Activated T-cell treated with anti-CD3 and anti-CD28 coated beads, Interleukin-2, amount 50 U/mL, for 48 hours (primary cell): Measurements from ENCODE around the gene KIF1A.
A peak's percentile ranks its signal among the peaks of the same experiment; 100 is the strongest.

Experiments used
- DNase-seq, 2 experiments: peaks; one replicate each; pipeline ENCODE4 v3.0.0-alpha.2; 2020

The KIF1A gene

GRCh38 chr2:240817496-240818292, 2.3 kb downstream of the KIF1A start:
- no peak for DNase-seq

DNA sequence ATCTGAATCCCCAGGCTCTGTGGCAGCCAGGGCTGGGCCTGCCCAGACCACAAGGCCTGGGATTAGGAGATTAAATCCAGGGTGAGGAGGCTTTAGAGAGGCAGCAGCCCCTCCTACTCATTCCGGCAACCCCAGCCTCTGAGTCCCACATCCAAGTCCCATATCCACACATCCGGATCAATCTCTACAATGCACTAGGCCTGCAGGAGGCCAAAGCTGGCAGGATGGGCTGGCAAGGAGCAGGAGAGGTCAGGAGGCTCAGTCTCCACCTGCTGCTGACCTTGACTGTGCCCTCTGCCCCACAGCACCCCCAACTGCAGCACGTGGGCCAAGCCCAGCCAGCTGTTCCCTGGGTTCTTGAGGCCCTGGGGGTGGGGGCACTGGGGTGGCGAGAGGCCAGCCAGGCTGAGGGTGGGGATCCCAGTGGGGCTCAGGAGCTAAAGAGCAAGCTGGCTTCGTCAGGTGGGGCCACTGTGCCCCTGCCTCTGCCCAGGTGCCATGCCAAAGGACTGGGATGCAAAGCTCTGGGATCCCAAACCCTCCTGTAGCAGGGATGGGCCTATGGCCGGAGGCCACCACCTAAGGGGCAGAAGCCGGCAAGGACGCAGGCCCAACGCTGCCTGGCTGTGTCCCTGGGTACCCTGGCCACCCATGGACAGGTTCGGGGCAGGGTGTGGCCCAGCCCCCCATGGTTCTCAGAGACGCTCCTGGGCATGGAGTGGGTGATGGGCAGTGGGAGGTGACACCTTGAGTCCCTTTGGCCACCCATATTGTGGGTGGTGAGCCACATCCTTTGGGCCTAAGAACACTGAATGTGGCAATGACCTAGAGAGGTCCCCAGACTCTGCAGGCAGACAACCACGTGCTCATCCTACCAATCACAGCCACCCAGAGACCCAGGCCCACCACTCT, 3.2 kb downstream of the KIF1A start:
- peak in 1 of 2 experiments; percentile 14 for DNase-seq

DNA sequence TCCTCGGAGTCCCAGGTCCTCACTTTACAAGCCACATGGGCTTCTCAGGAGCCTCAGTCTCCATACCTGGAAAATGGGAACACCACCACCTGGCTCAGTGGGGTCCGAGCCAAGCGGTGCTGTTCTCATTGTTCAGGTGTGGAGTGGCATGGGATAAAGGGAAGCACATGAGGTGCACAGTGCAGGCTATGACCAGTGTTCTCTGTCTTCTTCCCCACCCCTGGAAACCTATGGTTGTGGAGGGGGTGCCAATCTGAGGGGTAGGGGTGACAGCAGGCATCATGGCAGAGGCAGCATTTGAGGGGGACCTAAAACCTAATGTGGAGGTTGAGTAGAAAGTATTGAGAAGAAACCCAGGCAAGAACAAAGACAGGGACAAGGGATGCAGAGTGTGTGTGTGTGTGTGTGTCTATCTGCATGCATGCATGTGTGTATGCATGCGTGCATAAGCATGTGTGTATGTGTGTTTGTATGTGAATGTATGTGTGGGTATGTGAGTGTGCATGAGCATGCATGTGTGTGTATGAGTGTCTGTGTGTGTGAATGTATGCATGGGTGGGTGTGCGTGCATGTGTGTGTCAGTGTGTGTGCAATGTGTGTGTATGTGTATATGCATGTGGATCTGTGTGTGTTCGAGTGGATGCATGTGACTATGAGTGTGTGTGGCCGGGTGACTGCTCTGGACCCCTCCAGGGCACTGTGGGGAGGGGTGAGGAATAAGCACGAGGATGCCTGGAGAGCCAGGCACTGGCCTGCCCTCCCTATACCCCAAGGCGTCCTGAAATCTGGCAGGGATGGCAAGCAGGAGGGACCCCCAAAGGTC, 4.0 kb downstream of the KIF1A start:
- no peak for DNase-seq

DNA sequence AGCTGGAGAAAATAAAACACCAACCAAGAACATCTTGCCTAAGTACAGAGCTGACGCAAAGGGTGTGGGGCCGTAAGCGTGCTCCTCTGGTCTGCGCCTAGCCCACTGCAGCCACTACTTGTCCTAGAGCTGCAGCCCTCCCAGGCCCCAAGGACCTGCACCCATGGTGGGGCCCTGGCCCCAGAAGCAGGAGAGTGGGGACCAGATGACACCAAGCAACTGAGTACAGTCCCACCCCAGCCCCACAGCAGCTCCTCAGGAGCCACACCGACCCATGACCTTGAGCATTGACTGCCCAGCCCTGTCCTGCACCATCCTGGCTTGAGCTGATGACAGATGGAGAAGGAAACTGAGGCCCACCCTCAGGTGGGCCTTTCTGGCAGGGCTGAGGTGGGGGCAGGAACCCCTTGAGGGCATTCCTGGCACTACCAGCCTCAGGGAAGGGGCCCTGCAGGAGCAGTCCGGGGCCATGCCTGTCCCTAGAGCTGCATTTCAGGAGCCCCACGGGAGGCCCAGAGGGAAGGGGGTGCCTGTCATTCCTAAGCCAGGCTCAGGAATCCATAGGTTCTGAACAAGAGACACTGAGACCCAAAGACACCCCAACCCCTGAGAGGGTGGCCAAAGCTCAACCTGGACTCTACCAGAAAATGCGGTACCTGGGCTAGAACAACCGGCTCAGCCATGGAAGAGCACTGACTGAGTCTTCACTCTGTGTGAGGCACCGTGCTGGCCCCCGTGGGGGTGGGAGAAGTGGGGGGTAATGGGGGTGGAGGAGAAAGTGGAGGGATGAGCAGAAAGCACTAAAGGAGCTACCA, 4.9 kb downstream of the KIF1A start:
- DNase-seq, result peak in 1 of 2 experiments; percentile 13

DNA sequence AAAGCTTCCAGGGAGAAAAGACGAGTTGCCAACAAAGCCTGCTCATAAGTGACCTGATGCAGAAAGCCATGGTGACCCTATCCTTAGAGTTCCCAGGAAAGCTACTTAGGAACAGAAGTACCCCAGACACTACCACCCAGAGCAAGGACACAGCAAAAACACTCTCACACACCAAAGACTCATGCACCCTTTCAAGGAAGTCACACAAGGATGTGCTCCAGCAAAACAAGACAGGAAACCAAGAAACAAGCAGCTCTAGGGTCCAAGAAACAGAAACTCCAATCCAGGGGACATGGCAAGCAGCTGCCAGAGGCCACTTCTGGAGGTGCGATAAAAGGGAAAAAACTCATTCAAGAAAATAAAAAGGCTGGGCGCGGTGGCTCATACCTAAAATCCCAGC, 5.7 kb downstream of the KIF1A start:
- no peak for DNase-seq

DNA sequence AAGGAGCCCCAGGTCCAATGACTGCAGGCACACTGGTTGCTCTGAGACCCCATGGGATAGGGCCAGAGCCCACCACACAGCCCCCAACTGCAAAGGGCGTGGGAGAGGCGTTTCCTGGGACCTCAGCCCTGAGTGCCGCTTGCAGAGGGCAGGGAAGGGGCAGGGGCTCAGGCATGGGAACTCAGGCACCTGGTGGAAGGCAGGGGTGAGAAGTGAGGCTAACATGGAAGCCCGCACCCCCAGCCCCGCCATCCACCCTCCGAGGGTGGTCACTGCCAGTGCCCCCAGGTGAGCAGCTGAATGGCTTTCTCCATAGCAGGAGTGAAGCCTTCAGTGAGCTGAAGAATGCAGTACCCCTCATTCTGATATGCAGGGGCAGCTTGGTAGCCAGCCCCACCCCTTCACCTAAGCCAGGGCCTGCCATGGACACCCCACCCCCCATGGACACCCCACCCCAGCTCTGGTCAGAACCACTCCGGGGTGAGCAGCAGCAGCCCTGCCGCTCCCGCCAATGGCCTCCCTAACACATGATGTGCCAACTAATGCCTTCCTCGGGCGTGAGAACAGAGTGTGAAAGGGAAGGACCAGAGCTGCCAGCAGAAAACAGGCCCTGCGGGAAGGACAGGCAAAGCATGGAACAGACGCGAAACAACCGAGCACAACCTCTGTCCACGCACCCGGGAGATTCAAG, 6.6 kb downstream of the KIF1A start:
- no peak for DNase-seq

DNA sequence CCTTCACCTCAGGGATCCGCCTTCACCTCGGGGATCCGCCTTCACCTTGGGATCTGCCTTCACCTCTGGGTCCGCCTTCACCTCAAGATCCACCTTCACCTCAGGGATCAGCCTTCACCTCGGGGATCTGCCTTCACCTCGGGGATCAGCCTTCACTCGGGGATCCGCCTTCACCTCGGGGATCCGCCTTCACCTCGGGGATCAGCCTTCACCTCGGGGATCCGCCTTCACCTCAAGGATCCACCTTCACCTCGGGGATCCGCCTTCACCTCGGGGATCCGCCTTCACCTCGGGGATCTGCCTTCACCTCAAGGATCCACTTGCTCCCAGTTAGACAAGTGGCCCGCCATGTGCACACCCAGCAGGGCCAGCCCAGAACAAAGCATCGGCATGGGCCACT, 7.3 kb downstream of the KIF1A start:
- peak in 1 of 2 experiments; percentile 13 for DNase-seq

DNA sequence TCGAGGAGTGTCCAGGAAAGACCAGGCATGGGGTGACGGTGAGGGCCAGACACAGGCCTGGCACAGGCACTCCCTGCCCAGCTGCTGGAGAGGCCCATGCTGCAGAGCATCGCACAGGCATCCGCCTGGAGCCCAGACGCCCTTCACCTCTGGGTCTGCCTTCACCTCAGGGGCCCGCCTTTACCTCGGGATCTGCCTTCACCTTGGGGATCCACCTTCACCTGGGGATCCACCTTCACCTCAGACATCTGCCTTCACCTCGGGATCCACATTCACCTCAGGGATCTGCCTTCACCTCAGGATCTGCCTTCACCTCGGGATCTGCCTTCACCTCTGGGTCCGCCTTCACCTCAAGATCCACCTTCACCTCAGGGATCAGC, 7.7 kb downstream of the KIF1A start:
- DNase-seq, result no peak

DNA sequence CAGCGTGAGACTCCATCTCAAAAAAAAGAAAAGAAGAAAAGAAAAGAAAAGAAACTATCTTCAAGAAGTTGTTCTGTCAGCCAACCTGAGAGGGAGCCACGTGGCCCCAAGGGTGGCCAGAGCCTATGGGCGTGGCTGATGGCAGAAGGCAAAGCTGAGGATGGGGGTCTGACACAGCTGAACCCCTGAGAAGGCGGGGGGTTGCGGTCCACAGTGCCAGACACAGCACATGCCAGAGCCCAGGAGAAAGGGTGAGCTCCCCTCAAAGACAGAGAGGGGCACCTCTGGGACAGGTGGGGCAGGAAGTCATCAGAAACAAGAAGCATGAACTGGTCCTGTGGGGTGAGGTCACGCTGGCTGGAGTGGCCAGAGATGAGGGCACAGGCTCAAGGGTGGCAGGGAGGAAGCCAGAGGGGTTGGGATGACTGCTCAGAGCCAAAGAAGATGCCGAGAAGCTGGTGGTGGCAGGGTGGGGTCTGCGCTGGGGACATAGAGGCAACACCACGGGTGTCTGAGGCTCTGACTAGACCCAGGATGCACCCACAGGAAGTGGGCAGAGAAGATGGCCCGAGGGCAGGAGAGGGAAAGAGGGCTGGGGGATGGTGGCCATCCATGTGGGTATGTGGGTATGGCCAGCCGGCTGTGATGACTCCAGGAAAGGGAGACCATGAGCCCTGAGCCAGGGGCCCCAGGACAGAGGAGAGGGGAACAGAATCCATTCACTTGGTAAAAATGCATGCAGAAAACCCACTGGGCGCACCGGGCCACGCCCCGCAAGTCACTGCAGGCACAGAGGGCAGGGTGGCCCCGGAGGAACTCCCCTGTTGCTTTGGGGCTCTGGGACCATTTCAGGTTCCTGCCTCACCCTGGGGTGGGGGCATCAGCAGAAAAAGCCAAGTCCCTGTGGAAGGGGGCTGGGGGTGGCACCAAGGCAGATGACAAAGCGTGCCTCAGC, 8.4 kb downstream of the KIF1A start:
- DNase-seq, result peak in 1 of 2 experiments; percentile 12

GRCh38 chr2:240810621-240811020, 9.4 kb downstream of the KIF1A start:
- DNase-seq, result no peak

GRCh38 chr2:240810199-240810598, 9.8 kb downstream of the KIF1A start:
- no peak for DNase-seq

DNA sequence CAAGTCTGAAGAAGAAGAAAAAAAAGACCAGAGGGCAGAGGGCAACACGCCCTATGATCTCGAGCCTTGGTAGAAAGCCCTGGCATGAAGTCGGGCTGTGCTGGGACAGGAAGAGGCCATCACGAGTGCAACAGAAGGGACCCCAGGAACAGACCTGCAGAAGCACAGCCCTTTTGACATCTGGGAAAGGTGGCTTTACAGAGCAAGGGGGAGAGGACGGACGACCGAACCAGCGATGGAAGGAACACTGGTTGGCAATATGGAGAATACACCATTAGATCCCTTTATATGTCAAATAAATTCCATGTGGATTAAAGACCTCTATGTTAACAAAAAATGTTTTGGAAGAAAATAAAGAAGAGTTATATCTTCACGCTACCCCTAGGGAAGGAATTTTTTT, 10.7 kb downstream of the KIF1A start:
- peak in 1 of 2 experiments; percentile 8 for DNase-seq

GRCh38 chr2:240806459-240806858, 13.6 kb downstream of the KIF1A start:
- DNase-seq, result no peak

DNA sequence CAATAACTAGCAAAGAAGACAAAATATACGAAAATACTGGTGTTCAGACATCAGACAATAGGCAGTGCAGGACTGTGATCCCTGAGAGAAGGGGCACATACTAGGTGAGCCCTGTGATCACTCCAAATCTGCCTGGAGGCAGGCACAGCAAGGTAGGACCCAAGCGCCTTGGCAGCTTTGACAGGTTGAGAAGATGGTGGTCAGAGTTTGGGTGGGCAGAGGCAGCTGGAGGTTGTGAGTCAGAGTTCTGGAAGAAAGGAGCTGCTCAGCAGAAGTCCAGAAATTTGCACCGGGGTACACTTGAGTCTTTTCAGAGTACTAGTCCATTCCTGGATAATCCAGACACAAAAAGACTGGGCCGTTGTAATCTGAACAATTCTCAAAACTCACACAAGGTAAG, 14.0 kb downstream of the KIF1A start:
- DNase-seq, result no peak

GRCh38 chr2:240803191-240803590, 16.8 kb downstream of the KIF1A start:
- DNase-seq, result no peak

DNA sequence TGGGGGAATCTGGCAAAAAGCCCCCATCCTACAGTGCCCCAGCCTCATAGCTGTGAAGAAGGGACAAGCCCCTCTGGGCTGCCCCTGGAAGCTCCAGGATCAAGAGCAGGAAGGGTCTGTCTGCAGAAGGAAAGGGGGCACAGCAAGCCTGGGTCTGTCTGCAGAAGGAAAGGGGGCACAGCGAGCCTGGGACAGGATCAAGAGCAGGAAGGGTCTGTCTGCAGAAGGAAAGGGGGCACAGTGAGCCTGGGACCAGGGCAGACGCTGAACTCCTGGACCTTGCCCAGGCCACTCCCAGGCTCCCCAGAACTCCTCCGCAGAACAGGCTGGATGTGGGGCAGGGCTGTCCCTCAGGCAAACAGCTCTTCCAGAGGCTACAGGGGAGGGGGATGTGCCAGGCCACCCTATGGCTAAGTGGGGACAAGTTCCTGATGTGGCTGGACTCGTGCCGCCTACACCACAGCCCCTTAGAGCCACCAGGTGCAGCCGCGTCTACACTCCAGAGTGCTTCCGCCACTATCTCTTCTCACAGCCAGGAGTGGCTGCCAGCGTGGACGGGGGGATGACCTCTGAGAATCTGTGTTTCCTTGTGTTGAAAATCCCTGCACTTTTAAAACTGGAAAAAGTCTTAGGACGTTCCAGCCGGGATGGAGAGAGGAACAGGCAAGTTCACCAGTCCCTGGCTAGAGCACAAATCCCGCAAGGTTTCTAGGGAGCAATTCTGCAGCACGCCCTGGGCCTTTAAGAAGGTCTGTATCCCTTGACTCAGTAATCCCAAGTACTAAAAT, 20.8 kb downstream of the KIF1A start:
- no peak for DNase-seq

- DNase-seq, result no peak
These were observed 21.6 kb downstream of the KIF1A start for GRCh38 chr2:240798327-240798905.

DNA sequence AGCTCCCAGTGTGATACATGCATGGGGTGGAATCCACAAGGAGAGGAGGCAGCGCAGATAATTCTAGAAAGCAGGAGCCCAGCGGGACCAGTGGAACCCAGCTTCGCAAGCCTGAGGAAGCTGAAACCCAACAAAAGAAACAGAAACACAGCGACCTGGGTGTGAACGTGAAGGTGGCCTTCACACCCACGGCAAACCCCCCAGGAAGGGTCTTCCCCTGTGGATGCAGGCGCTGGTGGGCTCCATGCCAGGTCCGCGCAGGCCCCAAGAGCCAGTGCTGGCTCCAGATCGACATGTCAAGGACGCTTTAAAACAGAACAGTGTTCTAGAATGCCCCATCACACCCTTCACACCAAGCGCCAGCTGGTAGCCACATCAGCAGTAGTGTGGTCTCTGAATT, 22.1 kb downstream of the KIF1A start:
- no peak for DNase-seq

DNA sequence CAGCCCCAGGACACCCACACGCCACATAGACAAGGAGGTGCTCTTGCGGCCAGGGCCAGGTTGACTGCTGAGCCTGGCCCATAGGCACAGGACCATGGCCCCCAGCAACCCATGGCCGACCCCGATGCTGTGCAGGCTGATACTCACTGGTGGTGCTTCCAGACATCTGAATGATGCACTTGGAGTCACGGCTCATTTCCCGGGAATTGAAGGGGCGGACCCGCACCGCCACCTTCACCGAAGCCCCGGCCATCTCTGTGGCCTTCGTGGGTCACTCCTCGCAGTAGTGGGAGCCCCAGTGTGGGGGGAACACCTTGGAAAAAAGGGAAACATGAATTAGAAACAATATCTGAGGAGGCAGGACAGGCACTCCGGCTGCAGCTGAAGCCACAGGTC, 22.5 kb downstream of the KIF1A start:
- no peak for DNase-seq
